ENCODE results near the gene PLEKHA1.

PLEKHA1 gene

DNA sequence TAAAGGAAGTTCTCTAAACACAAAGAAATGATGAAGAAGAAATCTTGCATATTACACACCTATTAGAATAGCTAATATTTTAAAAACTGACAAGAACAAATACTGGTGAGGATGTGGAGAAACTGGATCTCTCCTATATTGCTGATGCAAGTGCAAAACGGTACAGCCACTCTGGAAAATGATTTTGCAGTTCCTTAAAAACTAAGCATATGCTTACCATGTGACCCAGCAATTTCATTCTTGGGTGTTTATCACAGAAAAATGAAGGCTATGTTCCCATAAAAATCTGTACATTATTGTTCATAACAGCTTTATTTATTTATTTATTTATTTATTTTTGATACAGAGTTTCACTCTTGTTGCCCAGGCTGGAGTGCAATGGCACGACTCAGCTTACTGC is 14.9 kb upstream of the PLEKHA1 start:
- H3K79me2 ChIP-seq (ENCODE audit: insufficient read depth, low read length): no peaks in the 10 kb centered on the region
- H4K20me1 ChIP-seq (ENCODE audit: insufficient read depth, low read length): no peaks in the 10 kb centered on the region
- H3K4me1 ChIP-seq (ENCODE audit: insufficient read depth, low read length): no peaks in the 10 kb centered on the region
- no peak overlapping the region for H3K4me2 ChIP-seq (ENCODE audit: insufficient read depth, low read length)
- no peak overlapping the region for H2AFZ ChIP-seq (ENCODE audit: low read depth, low read length)
- no peak for TF ChIP-seq EZH2 (IDR thresholded peaks at IDR 0.05; ENCODE audit: borderline replicate concordance, low read depth, low read length, severe bottlenecking)
- TF ChIP-seq, protein P1, sequence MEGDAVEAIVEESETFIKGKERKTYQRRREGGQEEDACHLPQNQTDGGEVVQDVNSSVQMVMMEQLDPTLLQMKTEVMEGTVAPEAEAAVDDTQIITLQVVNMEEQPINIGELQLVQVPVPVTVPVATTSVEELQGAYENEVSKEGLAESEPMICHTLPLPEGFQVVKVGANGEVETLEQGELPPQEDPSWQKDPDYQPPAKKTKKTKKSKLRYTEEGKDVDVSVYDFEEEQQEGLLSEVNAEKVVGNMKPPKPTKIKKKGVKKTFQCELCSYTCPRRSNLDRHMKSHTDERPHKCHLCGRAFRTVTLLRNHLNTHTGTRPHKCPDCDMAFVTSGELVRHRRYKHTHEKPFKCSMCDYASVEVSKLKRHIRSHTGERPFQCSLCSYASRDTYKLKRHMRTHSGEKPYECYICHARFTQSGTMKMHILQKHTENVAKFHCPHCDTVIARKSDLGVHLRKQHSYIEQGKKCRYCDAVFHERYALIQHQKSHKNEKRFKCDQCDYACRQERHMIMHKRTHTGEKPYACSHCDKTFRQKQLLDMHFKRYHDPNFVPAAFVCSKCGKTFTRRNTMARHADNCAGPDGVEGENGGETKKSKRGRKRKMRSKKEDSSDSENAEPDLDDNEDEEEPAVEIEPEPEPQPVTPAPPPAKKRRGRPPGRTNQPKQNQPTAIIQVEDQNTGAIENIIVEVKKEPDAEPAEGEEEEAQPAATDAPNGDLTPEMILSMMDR (IDR thresholded peaks at IDR 0.05; ENCODE audit: borderline replicate concordance, extremely low read depth, low read length, poor library complexity, severe bottlenecking): no peak
- H3K27me3 ChIP-seq (ENCODE audit: insufficient read depth, low read length, poor library complexity): no peaks in the 10 kb centered on the region
- H3K36me3 ChIP-seq (ENCODE audit: insufficient read depth, low read length): no peaks in the 10 kb centered on the region
- no peak overlapping the region for H3K27ac ChIP-seq (ENCODE audit: low read length)
- peaks cover 11% of the 10 kb centered on the region for H3K9me3 ChIP-seq (ENCODE audit: insufficient read depth, low read length, severe bottlenecking)
- ATAC-seq (ENCODE audit: insufficient read depth, low read depth) (no peak), DNase-seq (no peak)
- no peak overlapping the region for H3K4me3 ChIP-seq (ENCODE audit: low read depth in 1 of 2, low read length in 2 of 2)
- H3K9ac ChIP-seq (ENCODE audit: low read depth, low read length): no peak overlapping the region

DNA sequence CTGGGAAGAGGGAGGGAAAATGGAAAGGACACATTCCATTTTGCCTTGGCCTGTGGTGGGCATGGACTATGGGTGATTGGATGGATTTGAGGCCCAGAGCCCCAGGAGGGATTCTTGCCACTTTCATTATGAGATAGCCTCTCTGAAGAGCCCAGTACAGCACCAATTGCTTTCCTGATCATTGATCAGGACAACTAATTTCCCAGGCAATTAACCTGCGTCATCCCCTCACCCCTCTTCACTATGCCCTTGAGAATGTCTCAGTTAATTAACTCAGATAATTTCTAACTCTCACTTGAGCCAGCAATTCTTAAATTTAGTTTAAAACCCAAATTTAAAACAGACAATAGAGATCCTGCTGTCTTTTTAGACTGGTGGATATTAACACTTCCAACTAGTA is 13.5 kb upstream of the PLEKHA1 start:
- ATAC-seq (ENCODE audit: insufficient read depth, low read depth): no peak
- no peaks in the 10 kb centered on the region for H3K79me2 ChIP-seq (ENCODE audit: insufficient read depth, low read length)
- no peak overlapping the region for H3K27ac ChIP-seq (ENCODE audit: low read length)

DNA sequence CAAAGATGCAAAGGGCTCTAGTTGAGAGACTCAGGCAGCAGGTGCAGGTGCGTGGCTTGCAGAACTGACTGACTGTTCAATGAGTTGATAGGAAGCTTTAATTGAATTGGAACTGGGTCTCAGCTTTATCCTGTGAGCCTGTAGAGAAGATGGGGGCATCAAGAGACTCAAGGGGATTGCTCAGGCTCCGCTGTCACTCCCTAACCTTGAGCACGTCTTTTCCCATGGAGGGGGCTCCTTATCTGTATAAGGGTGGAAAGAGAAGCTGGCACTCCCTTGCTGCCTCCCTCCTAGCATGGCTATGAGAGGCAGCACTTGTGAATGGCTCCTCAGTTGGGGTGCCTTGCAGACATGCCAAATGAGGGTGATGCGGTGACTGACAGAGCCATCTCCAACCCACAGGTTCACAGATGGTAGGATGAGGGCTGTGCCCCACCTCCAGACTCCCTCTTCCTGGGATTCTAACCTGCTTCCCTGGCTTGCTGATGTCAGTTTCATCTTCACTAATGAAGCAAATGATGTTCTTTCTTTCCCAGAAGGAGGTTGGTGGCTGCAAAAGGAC is 12.4 kb upstream of the PLEKHA1 start:
- Histone ChIP-seq H3K27me3 (ENCODE audit: insufficient read depth, low read length, poor library complexity) (no peaks in the 10 kb centered on the region), H3K4me2 (ENCODE audit: insufficient read depth, low read length) (no peak overlapping the region), H3K79me2 (ENCODE audit: insufficient read depth, low read length) (no peaks in the 10 kb centered on the region), H3K4me3 (ENCODE audit: low read depth in 1 of 2, low read length in 2 of 2) (no peak overlapping the region), H3K27ac (ENCODE audit: low read length) (no peak overlapping the region), H2AFZ (ENCODE audit: low read depth, low read length) (no peak overlapping the region), H3K4me1 (ENCODE audit: insufficient read depth, low read length) (no peaks in the 10 kb centered on the region), H3K9me3 (ENCODE audit: insufficient read depth, low read length, severe bottlenecking) (peaks cover 11% of the 10 kb centered on the region), H3K36me3 (ENCODE audit: insufficient read depth, low read length) (no peaks in the 10 kb centered on the region), H3K9ac (ENCODE audit: low read depth, low read length) (no peak overlapping the region), H4K20me1 (ENCODE audit: insufficient read depth, low read length) (no peaks in the 10 kb centered on the region)
- TF ChIP-seq, protein P1 (IDR thresholded peaks at IDR 0.05; ENCODE audit: borderline replicate concordance, extremely low read depth, low read length, poor library complexity, severe bottlenecking): no peak
- TF ChIP-seq EZH2 (IDR thresholded peaks at IDR 0.05; ENCODE audit: borderline replicate concordance, low read depth, low read length, severe bottlenecking): no peak
- DNase-seq: no peak
- no peak for ATAC-seq (ENCODE audit: insufficient read depth, low read depth)

More for the DNA sequence above, 13.5 kb upstream of the PLEKHA1 start:
- Histone ChIP-seq H3K4me3 (ENCODE audit: low read depth in 1 of 2, low read length in 2 of 2) (no peak overlapping the region), H3K4me2 (ENCODE audit: insufficient read depth, low read length) (no peak overlapping the region), H3K9ac (ENCODE audit: low read depth, low read length) (no peak overlapping the region), H3K36me3 (ENCODE audit: insufficient read depth, low read length) (no peaks in the 10 kb centered on the region), H3K27me3 (ENCODE audit: insufficient read depth, low read length, poor library complexity) (no peaks in the 10 kb centered on the region), H2AFZ (ENCODE audit: low read depth, low read length) (no peak overlapping the region), H4K20me1 (ENCODE audit: insufficient read depth, low read length) (no peaks in the 10 kb centered on the region), H3K9me3 (ENCODE audit: insufficient read depth, low read length, severe bottlenecking) (peaks cover 11% of the 10 kb centered on the region), H3K4me1 (ENCODE audit: insufficient read depth, low read length) (no peaks in the 10 kb centered on the region)
- TF ChIP-seq, protein P1 (IDR thresholded peaks at IDR 0.05; ENCODE audit: borderline replicate concordance, extremely low read depth, low read length, poor library complexity, severe bottlenecking): no peak
- TF ChIP-seq EZH2 (IDR thresholded peaks at IDR 0.05; ENCODE audit: borderline replicate concordance, low read depth, low read length, severe bottlenecking): no peak
- no peak for DNase-seq

Measured in DND-41 (cell line).